K562 (cell line): ENCODE results near the gene GNA15. TPM values are rescaled to one million over a fixed set of nuclear protein-coding genes. Genes with fewer than 3 reads are reported as not detected.
A peak's percentile ranks its signal among the peaks of the same experiment; 100 is the strongest.

Source experiments
- CBX3 ChIP-seq, 2 experiments: IDR thresholded peaks; 1 replicate in 1 of 2; 2 replicates in 1 of 2; pipeline ENCODE4 v1.6.1; 2012; ENCODE audit warnings: inconsistent platforms in 2 of 2, low read length in 2 of 2, borderline replicate concordance in 1 of 2, control low read depth in 1 of 2
- CREM ChIP-seq: IDR thresholded peaks from 2 replicates; pipeline ENCODE4 v1.6.1; 2014; ENCODE audit warnings: antibody characterized with exemption, low read depth
- DACH1 ChIP-seq: fragments of 450-650 bp; IDR thresholded peaks from 2 replicates; pipeline ENCODE4 v1.6.1; 2018; ENCODE audit not compliant: partially characterized antibody
- ELF1 ChIP-seq: fragments of 200-800 bp; sonication (Bioruptor generic); IDR thresholded peaks from 2 replicates; pipeline ENCODE4 v1.6.1; 2016; ENCODE audit warnings: missing genetic modification characterization, missing compliant biosample characterization
- ESRRA ChIP-seq: fragments of 450-650 bp; IDR thresholded peaks from 2 replicates; pipeline ENCODE4 v1.6.1; 2014; ENCODE audit warnings: low read depth, mild to moderate bottlenecking, moderate library complexity, borderline replicate concordance
- ETS2 ChIP-seq: IDR thresholded peaks from 2 replicates; pipeline ENCODE4 v1.6.1; 2016; ENCODE audit warnings: borderline replicate concordance, missing genetic modification characterization, mild to moderate bottlenecking, moderate library complexity, missing compliant biosample characterization; ENCODE audit not compliant: poor library complexity, severe bottlenecking
- FOXJ2 ChIP-seq: fragments of 200-800 bp; sonication (Bioruptor generic); IDR thresholded peaks from 2 replicates; pipeline ENCODE4 v1.6.1; 2016; ENCODE audit warnings: missing genetic modification characterization, missing compliant biosample characterization
- FOXK1 ChIP-seq: sonication (generic); formaldehyde crosslinking; IDR thresholded peaks from 2 replicates; pipeline ENCODE4 v1.8.0; 2022; ENCODE audit warnings: missing genetic modification reagents, mild to moderate bottlenecking, borderline replicate concordance
- FOXM1 ChIP-seq, 2 experiments: fragments of 450-650 bp in 1 of 2; sonication (generic) in 1 of 2; formaldehyde crosslinking in 1 of 2; IDR thresholded peaks; 2 replicates each; pipeline versions ENCODE4 v1.6.1 to v1.9.0; 2017 to 2022; ENCODE audit warnings: low read depth in 2 of 2, mild to moderate bottlenecking in 2 of 2, missing genetic modification reagents in 1 of 2, moderate library complexity in 1 of 2
- MEF2D ChIP-seq: conservative IDR thresholded peaks from 2 replicates; pipeline ENCODE4 v1.6.1; 2016; ENCODE audit warnings: low read depth, missing genetic modification characterization, missing compliant biosample characterization
- NCOA4 ChIP-seq: fragments of 450-650 bp; IDR thresholded peaks from 2 replicates; pipeline ENCODE4 v1.6.1; 2018; ENCODE audit warnings: mild to moderate bottlenecking; ENCODE audit not compliant: partially characterized antibody
- NRF1 ChIP-seq, 2 experiments: fragments of 450-650 bp; IDR thresholded peaks in 1 of 2; conservative IDR thresholded peaks in 1 of 2; 2 replicates each; pipeline ENCODE4 v1.6.1; 2014; ENCODE audit warnings: mild to moderate bottlenecking in 2 of 2
- NUFIP1 ChIP-seq: fragments of 450-650 bp; IDR thresholded peaks from 2 replicates; pipeline ENCODE4 v1.6.1; 2018; ENCODE audit not compliant: partially characterized antibody
- POLR2A ChIP-seq: fragments of 450-650 bp; conservative IDR thresholded peaks from 2 replicates; pipeline ENCODE4 v1.6.1; 2016
- POLR2G ChIP-seq: fragments of 200-400 bp; formaldehyde crosslinking; IDR thresholded peaks from 2 replicates; pipeline ENCODE4 v1.6.1; 2017; ENCODE audit warnings: low read depth, mild to moderate bottlenecking, antibody characterized with exemption, low read length, moderate library complexity
- RNF2 ChIP-seq: sonication (generic); IDR thresholded peaks from 2 replicates; pipeline ENCODE4 v1.6.1; 2016
- SIN3A ChIP-seq, 2 experiments: fragments of 150-350 bp in 1 of 2; IDR thresholded peaks; 2 replicates each; pipeline ENCODE4 v1.6.1; 2011 to 2016; ENCODE audit warnings: borderline replicate concordance in 2 of 2, low read depth in 2 of 2, low read length in 2 of 2, mild to moderate bottlenecking in 2 of 2, moderate library complexity in 2 of 2; ENCODE audit not compliant: control insufficient read depth in 1 of 2
- SRF ChIP-seq, 2 experiments: fragments of 250-450, 450-650 bp in 1 of 2; sonication (Bioruptor Pico) in 1 of 2; sonication (generic) in 1 of 2; formaldehyde crosslinking; IDR thresholded peaks; 2 replicates each; pipeline versions ENCODE4 v1.5.0 to v1.5.1; 2020 to 2022; ENCODE audit warnings: mild to moderate bottlenecking in 1 of 2, missing genetic modification reagents in 1 of 2
- SRSF3 ChIP-seq: fragments of 200-400 bp; formaldehyde crosslinking; IDR thresholded peaks from 2 replicates; pipeline ENCODE4 v1.6.1; 2016; ENCODE audit warnings: mild to moderate bottlenecking, low read length, moderate library complexity; ENCODE audit not compliant: insufficient read depth
- XRCC5 ChIP-seq: fragments of 200-400 bp; formaldehyde crosslinking; IDR thresholded peaks from 2 replicates; pipeline ENCODE4 v1.6.1; 2017; ENCODE audit warnings: low read depth, mild to moderate bottlenecking, low read length
- ZFX ChIP-seq: sonication (generic); formaldehyde crosslinking; IDR thresholded peaks from 2 replicates; pipeline ENCODE4 v1.8.0; 2022; ENCODE audit warnings: mild to moderate bottlenecking, missing genetic modification reagents, moderate library complexity
- ZNF121 ChIP-seq: sonication (generic); formaldehyde crosslinking; conservative IDR thresholded peaks from 2 replicates; pipeline ENCODE4 v1.8.0; 2022; ENCODE audit warnings: missing genetic modification reagents
- ZNF134 ChIP-seq: fragments of 250-450 bp; sonication (Bioruptor Pico); conservative IDR thresholded peaks from 2 replicates; pipeline ENCODE4 v1.4.0; 2020
- ZNF174 ChIP-seq: fragments of 250-450 bp; sonication (Bioruptor Pico); IDR thresholded peaks from 2 replicates; pipeline ENCODE4 v1.4.0; 2020; ENCODE audit warnings: mild to moderate bottlenecking
- ZNF217 ChIP-seq: sonication (generic); formaldehyde crosslinking; IDR thresholded peaks from 2 replicates; pipeline ENCODE4 v1.8.0; 2022; ENCODE audit warnings: mild to moderate bottlenecking, missing genetic modification reagents
- ZNF764 ChIP-seq: fragments of 250-450 bp; sonication (Bioruptor Pico); IDR thresholded peaks from 2 replicates; pipeline ENCODE4 v1.4.0; 2020; ENCODE audit warnings: low read depth, mild to moderate bottlenecking, moderate library complexity
- polyA plus RNA-seq, 8 experiments: library from polyadenylated mRNA; depleted of rRNA in 4 of 8; stranded (reverse) in 5 of 8; unstranded in 3 of 8; fragments of >200 nt; fragmentation: Nextera tagmentation in 2 of 8; fragmentation: Illumina TruSeq in 1 of 8; extraction: Ambion mirVana in 2 of 8; extraction: Trizol in 1 of 8; gene quantifications; 2 replicates each; pipeline versions ENCODE4 v1.2.1 to v1.2.3, GENCODE V29; 2011 to 2014; ENCODE audit warnings: inconsistent platforms in 1 of 8, missing spikeins in 1 of 8
- total RNA-seq, 7 experiments: library from RNA; depleted of rRNA in 6 of 7; stranded (reverse); fragments of >200 nt in 6 of 7; fragmentation: Illumina TruSeq in 2 of 7; extraction: Trizol in 2 of 7; gene quantifications; 2 replicates each; pipeline versions ENCODE4 v1.2.1 to v1.2.3, GENCODE V29; 2011 to 2021; ENCODE audit warnings: low replicate concordance in 1 of 7
- TF ChIP-seq, protein P1 (sequence below), 2 experiments: IDR thresholded peaks in 1 of 2; conservative IDR thresholded peaks in 1 of 2; 2 replicates each; pipeline ENCODE4 v1.6.1; 2016; ENCODE audit warnings: low read depth in 2 of 2, mild to moderate bottlenecking in 1 of 2, missing compliant biosample characterization in 1 of 2, missing genetic modification characterization in 1 of 2, moderate library complexity in 1 of 2

The GNA15 gene
- total and polyA plus RNA-seq, 9 of the 15 experiments (the other 6 are each of a cell fraction or from before 2014, with no cell fraction given) = 0.03 to 0.24 (median 0.11) TPM; not detected in 1

GRCh38 chr19:3185461-3186159, 49.8 kb downstream of the GNA15 start, which contains the start of gene NCLN (continued):
- TF ChIP-seq FOXM1 (IDR thresholded peaks at IDR 0.05; ENCODE audit: low read depth) = peak; percentile 40; the same call in 1 of the 2 replicates
- no peak for TF ChIP-seq FOXM1 (CRISPR knock-in tag; IDR thresholded peaks at IDR 0.05; ENCODE audit: low read depth)
- no peak for TF ChIP-seq ZNF121 (CRISPR knock-in tag)
- TF ChIP-seq DACH1 = peak; percentile 47
- TF ChIP-seq NUFIP1 = no peak
- TF ChIP-seq RNF2 = peak; percentile 61; the same call in 1 of the 2 replicates
- peak; percentile 73 for TF ChIP-seq ESRRA
- peak in 1 of 2 experiments; percentile 86; a peak in 2 of 4 replicates for TF ChIP-seq SIN3A (IDR thresholded peaks at IDR 0.05; ENCODE audit: borderline replicate concordance in 2 of 2, control insufficient read depth in 1 of 2, low read depth in 2 of 2, low read length in 2 of 2)
- TF ChIP-seq NCOA4 = no peak
- TF ChIP-seq NRF1 (conservative IDR thresholded peaks at IDR 0.05 in 1 of 2, IDR thresholded peaks at IDR 0.05 in 1 of 2) = peak in 1 of 2 experiments; percentile 21; a peak in 1 of 4 replicates
- TF ChIP-seq ZFX = no peak
- TF ChIP-seq CREM = peak; percentile 51
- peak; percentile 94 for TF ChIP-seq ELF1 (tag)
- 0 out of 2 replicates have a peak, but pooled peaks have one; percentile 9 for TF ChIP-seq MEF2D (tag)
- no peak for TF ChIP-seq ZNF174 (CRISPR knock-in tag)
- no peak for TF ChIP-seq SRSF3
- peak; percentile 77 for TF ChIP-seq ZNF764 (CRISPR knock-in tag)
- peak; percentile 83 for TF ChIP-seq POLR2A
- peak; percentile 17; the same call in 1 of the 2 replicates for TF ChIP-seq XRCC5
- TF ChIP-seq ETS2 (tag) = peak; percentile 25
- TF ChIP-seq, protein P1, sequence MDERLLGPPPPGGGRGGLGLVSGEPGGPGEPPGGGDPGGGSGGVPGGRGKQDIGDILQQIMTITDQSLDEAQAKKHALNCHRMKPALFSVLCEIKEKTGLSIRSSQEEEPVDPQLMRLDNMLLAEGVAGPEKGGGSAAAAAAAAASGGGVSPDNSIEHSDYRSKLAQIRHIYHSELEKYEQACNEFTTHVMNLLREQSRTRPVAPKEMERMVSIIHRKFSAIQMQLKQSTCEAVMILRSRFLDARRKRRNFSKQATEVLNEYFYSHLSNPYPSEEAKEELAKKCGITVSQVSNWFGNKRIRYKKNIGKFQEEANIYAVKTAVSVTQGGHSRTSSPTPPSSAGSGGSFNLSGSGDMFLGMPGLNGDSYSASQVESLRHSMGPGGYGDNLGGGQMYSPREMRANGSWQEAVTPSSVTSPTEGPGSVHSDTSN (CRISPR knock-in tag; IDR thresholded peaks at IDR 0.05; ENCODE audit: low read depth) = no peak
- TF ChIP-seq, protein P1 (tag; conservative IDR thresholded peaks at IDR 0.05; ENCODE audit: low read depth) = peak; percentile 37; the same call in 1 of the 2 replicates
- TF ChIP-seq ZNF217 (CRISPR knock-in tag) = no peak
- TF ChIP-seq FOXJ2 = peak; percentile 17; the same call in 1 of the 2 replicates
- TF ChIP-seq POLR2G = peak; percentile 79
- TF ChIP-seq FOXK1 (CRISPR knock-in tag) = no peak
- TF ChIP-seq CBX3 (IDR thresholded peaks at IDR 0.05; ENCODE audit: borderline replicate concordance in 1 of 2, low read length in 2 of 2) = 0 out of 3 replicates have a peak, but pooled peaks of 1 of the 2 experiments have one; percentile 25
- no peak for TF ChIP-seq ZNF134 (CRISPR knock-in tag)
- TF ChIP-seq SRF (CRISPR knock-in tag; IDR thresholded peaks at IDR 0.05) = no peak
